Natural killer cell (primary cell): ENCODE results near the gene VN1R5. TPM values are rescaled to one million over a fixed set of nuclear protein-coding genes. Genes with fewer than 3 reads are reported as not detected.

Source experiments
- ATAC-seq, 3 donors: fragments of 150-1000 bp in 2 of 3; fragments of 200-7000 bp in 1 of 3; cut with Tn5 transposase; 1 replicate in 1 of 3; 2 replicates in 2 of 3; pipeline ENCODE4 v1.10.0; 2021; ENCODE audit warnings: mild to moderate bottlenecking in 2 of 3, moderate library complexity in 2 of 3
- DNase-seq, 2 donors: peaks; one replicate each; pipeline versions ENCODE4 v3.0.0 to v3.0.0-alpha.2; 2013 to 2021; ENCODE audit warnings: mixed read lengths in 1 of 2
- H3K27ac ChIP-seq: one replicate; pipeline ENCODE4 v1.5.1; 2013; ENCODE audit warnings: mild to moderate bottlenecking, low read length
- H3K27me3 ChIP-seq: one replicate; pipeline ENCODE4 v1.6.1; 2013; ENCODE audit warnings: low read length; ENCODE audit not compliant: control insufficient read depth, insufficient read depth
- H3K36me3 ChIP-seq: one replicate; pipeline ENCODE4 v1.6.1; 2013; ENCODE audit warnings: low read length; ENCODE audit not compliant: control insufficient read depth, insufficient read depth
- H3K4me1 ChIP-seq: one replicate; pipeline ENCODE4 v1.6.1; 2013; ENCODE audit warnings: low read length; ENCODE audit not compliant: control insufficient read depth, insufficient read depth
- H3K4me3 ChIP-seq: one replicate; pipeline ENCODE4 v1.5.1; 2013; ENCODE audit warnings: low read length
- H3K9me3 ChIP-seq: one replicate; pipeline ENCODE4 v1.6.1; 2013; ENCODE audit warnings: low read length; ENCODE audit not compliant: control insufficient read depth, insufficient read depth
- H3K27ac Mint-ChIP-seq, 2 donors: one replicate each; pipeline ENCODE4 v1.8.0; 2022; ENCODE audit warnings: mild to moderate bottlenecking in 2 of 2, mixed read lengths in 2 of 2, moderate library complexity in 1 of 2
- H3K27me3 Mint-ChIP-seq, 2 donors: one replicate each; pipeline ENCODE4 v1.8.0; 2022; ENCODE audit warnings: low read depth in 2 of 2, mixed read lengths in 2 of 2
- H3K36me3 Mint-ChIP-seq: one replicate; pipeline ENCODE4 v1.8.0; 2022; ENCODE audit warnings: mixed read lengths
- H3K4me1 Mint-ChIP-seq, 2 donors: one replicate each; pipeline ENCODE4 v1.8.0; 2022; ENCODE audit warnings: mixed read lengths in 2 of 2
- H3K4me3 Mint-ChIP-seq: one replicate; pipeline ENCODE4 v1.8.0; 2022; ENCODE audit warnings: mild to moderate bottlenecking, moderate library complexity, mixed read lengths
- H3K9me3 Mint-ChIP-seq, 2 donors: one replicate each; pipeline ENCODE4 v1.8.0; 2022; ENCODE audit warnings: mixed read lengths in 2 of 2
- CTCF ChIP-seq: fragments of 200-600 bp; IDR thresholded peaks from one replicate; pipeline ENCODE4 v1.8.0; 2022; ENCODE audit warnings: antibody characterized with exemption
- whole genome bisulfite sequencing: methylation state at CpG from one replicate; pipeline ENCODE4 v1.1.7; 2013; ENCODE audit warnings: missing lambda C conversion rate; ENCODE audit not compliant: insufficient coverage; 5-methylcytosine and 5-hydroxymethylcytosine counted together
- intact Hi-C: fragments of 100-400 bp; cut with micrococcal nuclease; formaldehyde crosslinking; loops from one replicate; pipeline ENCODE4 v1.14.2; 2022
- total RNA-seq, 4 donors: library from RNA; stranded (reverse); fragments of 120-200 nt in 1 of 4; gene quantifications; one replicate each; pipeline versions ENCODE4 v1.2.3 to v1.2.4, GENCODE V29; 2013 to 2022

The VN1R5 gene
- total RNA-seq, 3 donors from 2014 or later (not counting 1 experiment from before 2014, with no cell fraction given): not detected

DNA sequence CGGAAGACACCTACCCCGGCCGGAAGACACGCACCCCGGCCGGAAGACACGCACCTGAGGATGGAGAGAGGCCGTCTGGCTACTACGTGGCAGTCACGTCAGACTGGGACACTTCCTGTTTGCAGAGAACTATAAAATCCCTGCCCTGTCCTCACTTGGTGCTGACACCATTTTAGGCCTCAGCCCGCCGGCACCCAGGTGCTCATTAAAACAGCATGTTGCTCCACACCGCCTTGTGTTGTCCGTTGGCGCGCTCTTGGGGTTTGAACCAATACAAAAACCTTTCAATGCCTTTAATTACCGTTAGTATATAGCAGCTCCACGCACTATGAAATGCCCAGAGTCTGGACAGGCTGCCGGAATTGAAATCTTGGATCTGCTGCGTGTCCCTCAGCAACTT, 34.7 kb downstream of the VN1R5 start:
- Mint-ChIP-seq H3K36me3 (no peaks in the 10 kb centered on the region), H3K4me1 (peaks cover 7 to 15% of the 10 kb centered on the region in 2 donors), H3K4me3 (no peak overlapping the region), H3K27me3 (no peaks in the 10 kb centered on the region), H3K27ac (no peak overlapping the region), H3K9me3 (peaks cover 0 to 2% of the 10 kb centered on the region in 2 donors)
- ATAC-seq (no peak), DNase-seq (no peak)
- 93% methylated on average over 20 of the region's 20 CpGs for WGBS
- intact Hi-C loops: no loop called here
- Histone ChIP-seq H3K9me3 (no peaks in the 10 kb centered on the region), H3K27ac (no peak overlapping the region), H3K4me3 (no peak overlapping the region), H3K36me3 (no peaks in the 10 kb centered on the region), H3K4me1 (peaks cover 3% of the 10 kb centered on the region), H3K27me3 (no peaks in the 10 kb centered on the region)
- no peak for TF ChIP-seq CTCF

GRCh38 chr1:247291161-247291560, 35.3 kb downstream of the VN1R5 start:
- H3K27ac Mint-ChIP-seq: no peak overlapping the region
- peaks cover 0 to 2% of the 10 kb centered on the region in 2 donors for H3K9me3 Mint-ChIP-seq
- H3K27ac ChIP-seq: no peak overlapping the region
- DNase-seq (no peak), ATAC-seq (no peak)
- H3K36me3 Mint-ChIP-seq: no peaks in the 10 kb centered on the region
- intact Hi-C loops: no loop called here
- WGBS: 98% methylated on average over 9 of the region's 9 CpGs
- H3K4me1 Mint-ChIP-seq: peaks cover 7 to 15% of the 10 kb centered on the region in 2 donors
- no peaks in the 10 kb centered on the region for H3K27me3 Mint-ChIP-seq
- H3K36me3 ChIP-seq: no peaks in the 10 kb centered on the region
- H3K27me3 ChIP-seq: no peaks in the 10 kb centered on the region
- H3K9me3 ChIP-seq: no peaks in the 10 kb centered on the region
- TF ChIP-seq CTCF: no peak
- no peak overlapping the region for H3K4me3 Mint-ChIP-seq
- no peak overlapping the region for H3K4me3 ChIP-seq
- H3K4me1 ChIP-seq: peaks cover 3% of the 10 kb centered on the region

GRCh38 chr1:247291833-247292561, 36.1 kb downstream of the VN1R5 start:
- no peaks in the 10 kb centered on the region for H3K36me3 ChIP-seq
- H3K27me3 ChIP-seq: no peaks in the 10 kb centered on the region
- peak overlapping the region in 1 of 2 donors; percentile 49 for H3K27ac Mint-ChIP-seq
- H3K4me3 ChIP-seq: no peak overlapping the region
- no peaks in the 10 kb centered on the region for H3K27me3 Mint-ChIP-seq
- H3K27ac ChIP-seq: no peak overlapping the region
- no peaks in the 10 kb centered on the region for H3K9me3 ChIP-seq
- no peak for TF ChIP-seq CTCF
- WGBS: 47% methylated on average over 17 of the region's 17 CpGs
- ATAC-seq: peak in 2 of 3 donors; percentile 47 to 84
- H3K4me1 Mint-ChIP-seq: peaks cover 7 to 15% of the 10 kb centered on the region in 2 donors
- H3K4me3 Mint-ChIP-seq: no peak overlapping the region
- intact Hi-C loops: no loop called here
- DNase-seq: no peak
- H3K9me3 Mint-ChIP-seq: peaks cover 0 to 2% of the 10 kb centered on the region in 2 donors
- peaks cover 3% of the 10 kb centered on the region for H3K4me1 ChIP-seq
- H3K36me3 Mint-ChIP-seq: no peaks in the 10 kb centered on the region

- intact Hi-C loops: no loop called here
- peak overlapping the region in 1 of 2 donors; percentile 49 for H3K27ac Mint-ChIP-seq
- H3K4me3 ChIP-seq: no peak overlapping the region
- peaks cover 7 to 15% of the 10 kb centered on the region in 2 donors for H3K4me1 Mint-ChIP-seq
- WGBS: 82% methylated on average over 7 of the region's 7 CpGs
- ATAC-seq: no peak
- H3K36me3 ChIP-seq: no peaks in the 10 kb centered on the region
- H3K27me3 Mint-ChIP-seq: no peaks in the 10 kb centered on the region
- no peaks in the 10 kb centered on the region for H3K27me3 ChIP-seq
- TF ChIP-seq CTCF: no peak
- H3K36me3 Mint-ChIP-seq: no peaks in the 10 kb centered on the region
- peaks cover 0 to 2% of the 10 kb centered on the region in 2 donors for H3K9me3 Mint-ChIP-seq
- H3K4me1 ChIP-seq: peaks cover 3% of the 10 kb centered on the region
- no peak for DNase-seq
- H3K27ac ChIP-seq: no peak overlapping the region
- no peak overlapping the region for H3K4me3 Mint-ChIP-seq
- H3K9me3 ChIP-seq: no peaks in the 10 kb centered on the region
Observed at GRCh38 chr1:247293047-247293446, 37.2 kb downstream of the VN1R5 start.
